NK-92 (cell line): Measurements from ENCODE around the gene AGMO.

Experiments used
- DNase-seq: peaks from one replicate; lab custom pipeline; 2025; ENCODE audit not compliant: unreplicated experiment; lab: John Stamatoyannopoulos, UW

Gene AGMO

DNA sequence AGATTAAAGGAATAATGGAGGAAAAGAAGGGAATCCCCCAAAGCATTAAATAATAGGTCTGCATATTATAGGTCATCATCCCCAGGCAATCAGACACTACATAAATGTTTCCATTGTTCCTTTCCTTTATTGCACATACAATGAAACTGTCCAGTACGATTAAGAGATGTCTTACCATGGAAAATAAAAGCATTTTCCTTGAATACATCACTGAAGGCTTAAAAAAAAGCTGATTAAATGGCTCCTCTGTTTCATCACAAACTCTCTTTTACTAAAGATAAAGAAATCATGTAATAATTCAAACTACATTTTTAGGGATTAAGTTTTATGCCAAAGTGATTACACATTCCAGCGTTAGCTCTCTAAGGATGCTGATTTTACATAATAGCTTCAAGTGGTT is 316.0 kb downstream of the AGMO start:
- DNase-seq = no peak

GRCh38 chr7:15239801-15240200 is 322.0 kb downstream of the AGMO start:
- no peak for DNase-seq

GRCh38 chr7:15236952-15237351 is 324.9 kb downstream of the AGMO start:
- DNase-seq = no peak

DNA sequence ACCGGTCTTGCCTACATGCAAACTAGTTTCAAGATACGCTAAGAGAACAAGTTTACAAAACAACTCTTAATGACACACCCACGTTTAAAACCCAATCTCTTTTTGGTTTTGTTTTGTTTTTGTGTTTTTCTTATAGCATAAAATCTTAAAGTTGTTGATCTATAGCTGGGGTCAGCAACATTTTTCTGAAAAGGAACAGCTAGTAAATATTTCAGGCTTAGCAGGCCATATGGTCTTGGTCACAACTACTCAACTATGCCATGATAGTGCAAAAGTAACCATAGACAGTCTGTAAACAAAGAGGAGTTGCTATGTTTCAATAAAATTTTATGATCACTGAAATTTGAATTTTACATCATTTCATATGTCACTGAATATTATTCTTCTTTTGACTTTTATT is 327.4 kb downstream of the AGMO start:
- no peak for DNase-seq

DNA sequence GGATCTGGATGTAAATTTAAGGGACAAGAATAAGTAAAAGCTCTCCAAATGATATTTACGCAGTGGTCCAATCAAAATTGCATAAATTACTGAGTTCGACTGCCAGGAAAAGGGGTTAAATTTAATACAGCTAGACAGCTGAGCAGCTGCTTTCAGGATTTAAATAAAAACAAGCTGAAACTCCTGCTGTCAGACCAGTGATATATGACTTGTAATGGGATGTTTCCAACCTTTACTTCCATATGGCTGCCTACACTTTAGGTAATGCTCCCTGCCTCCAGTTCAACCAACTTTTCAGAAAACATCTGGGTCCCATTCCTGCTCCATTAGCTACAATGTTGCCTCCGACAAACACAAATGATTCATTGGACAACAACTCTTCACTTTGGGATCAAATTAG is 333.0 kb downstream of the AGMO start:
- no peak for DNase-seq

DNA sequence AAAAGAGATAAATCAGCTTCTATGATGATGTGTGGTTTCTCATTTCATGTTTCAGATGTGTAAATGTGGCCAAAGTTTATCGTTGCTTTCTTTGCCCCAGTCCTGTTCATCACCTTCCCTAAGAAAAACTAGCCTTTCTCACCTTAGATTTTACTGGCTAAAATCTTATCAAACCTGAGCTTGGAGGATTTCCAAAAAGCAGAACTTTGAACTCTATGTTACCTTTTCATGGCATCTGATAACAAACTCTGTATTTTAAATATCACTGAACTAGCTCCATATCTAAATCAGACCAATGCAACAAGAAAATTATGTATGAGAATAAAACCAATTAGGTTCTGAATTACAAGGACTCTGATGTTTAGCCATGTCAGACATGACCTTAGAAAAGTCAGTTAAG is 335.8 kb downstream of the AGMO start:
- DNase-seq = no peak

GRCh38 chr7:15219758-15220157 is 342.1 kb downstream of the AGMO start:
- no peak for DNase-seq

- no peak for DNase-seq
These were observed 343.6 kb downstream of the AGMO start for GRCh38 chr7:15218261-15218660.

GRCh38 chr7:15215616-15216015 is 346.2 kb downstream of the AGMO start:
- no peak for DNase-seq

- DNase-seq = no peak
These were observed 346.8 kb downstream of the AGMO start for GRCh38 chr7:15214976-15215375.

GRCh38 chr7:15213093-15213492 is 348.7 kb downstream of the AGMO start:
- no peak for DNase-seq

DNA sequence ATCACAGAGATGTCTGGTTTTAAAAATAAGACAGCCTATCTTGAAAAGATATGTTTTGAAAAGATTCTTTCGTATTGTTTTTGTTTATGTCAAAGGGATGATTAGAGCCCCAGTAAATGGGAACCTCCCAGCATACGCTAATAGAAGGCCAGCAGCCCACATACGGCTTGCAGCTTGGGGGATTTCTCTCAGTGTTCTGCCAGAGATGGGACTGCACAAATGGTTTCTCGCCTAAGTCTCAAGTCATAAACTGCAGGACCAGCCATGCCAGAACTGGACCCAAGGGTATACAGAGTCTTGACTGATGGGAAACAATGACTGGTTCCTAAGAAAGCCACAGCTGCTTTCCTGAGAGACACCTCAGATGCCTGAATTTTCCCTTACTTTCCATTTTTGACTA is 352.4 kb downstream of the AGMO start:
- DNase-seq = no peak

GRCh38 chr7:15204421-15204820 is 357.4 kb downstream of the AGMO start:
- no peak for DNase-seq

GRCh38 chr7:15199482-15199881 is 362.3 kb downstream of the AGMO start:
- no peak for DNase-seq

DNA sequence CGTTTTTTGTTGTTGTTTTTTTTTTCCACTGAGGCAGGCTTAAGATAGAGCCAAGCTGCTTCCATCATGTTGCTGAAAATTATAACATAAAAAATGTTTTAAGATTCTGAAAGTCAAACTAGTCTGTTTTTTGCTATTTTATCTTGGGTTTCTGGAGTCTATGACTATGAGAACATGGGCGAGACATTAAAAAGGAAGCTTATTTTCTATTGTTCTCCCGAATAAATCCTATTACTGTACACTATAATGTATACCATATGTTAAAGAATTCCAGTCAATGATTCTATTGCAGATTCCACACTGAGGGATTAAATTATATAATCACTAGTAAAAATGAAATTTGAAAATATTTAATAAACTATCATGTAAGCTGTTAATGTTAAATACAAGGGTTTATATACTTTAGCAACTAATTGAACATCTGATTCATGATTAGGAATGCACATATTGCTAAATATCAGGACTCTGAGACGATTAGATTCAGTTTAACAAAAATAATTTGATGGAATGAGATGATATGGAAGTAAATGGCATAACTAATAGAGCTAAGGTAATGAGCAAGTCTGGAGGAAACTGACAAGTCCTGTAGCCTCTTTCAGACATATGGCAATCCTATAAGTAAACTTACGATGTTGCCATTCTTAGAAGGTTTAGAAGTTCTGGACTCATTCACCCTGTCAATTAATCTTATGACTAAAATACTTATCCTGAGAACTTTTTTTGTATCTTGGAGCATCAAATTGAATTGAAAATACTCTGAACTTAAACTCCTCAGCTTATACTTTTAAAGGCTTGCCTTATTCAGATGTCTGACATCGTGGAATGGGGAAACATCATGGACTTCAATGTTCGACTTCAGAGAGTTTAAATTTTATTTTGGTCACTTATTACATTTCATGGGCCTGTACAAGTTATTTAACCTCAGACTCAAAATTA is 364.5 kb downstream of the AGMO start:
- no peak for DNase-seq

GRCh38 chr7:15178065-15178464 is 383.8 kb downstream of the AGMO start:
- DNase-seq = no peak

DNA sequence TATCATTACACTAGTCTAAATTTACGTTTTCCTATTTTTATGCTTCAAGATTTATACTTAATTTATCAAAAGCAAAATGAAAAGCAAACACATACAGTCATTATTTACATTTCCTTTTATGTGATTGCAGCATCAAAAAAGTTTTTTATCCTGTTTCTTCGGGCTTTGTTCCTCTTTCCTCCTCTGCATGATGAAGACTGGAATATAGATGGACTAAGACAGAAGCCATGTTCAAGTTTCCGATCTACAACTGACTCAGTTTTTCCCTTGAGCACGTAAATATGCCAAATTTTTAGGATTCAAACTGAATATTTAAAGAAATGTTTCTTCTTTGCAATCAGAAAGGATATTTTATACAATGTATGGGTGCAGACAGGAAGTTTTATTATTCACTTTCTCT is 385.7 kb downstream of the AGMO start:
- DNase-seq = no peak

- DNase-seq = no peak
These were observed 386.7 kb downstream of the AGMO start for GRCh38 chr7:15175152-15175551.

GRCh38 chr7:15174485-15174884 is 387.3 kb downstream of the AGMO start:
- no peak for DNase-seq

DNA sequence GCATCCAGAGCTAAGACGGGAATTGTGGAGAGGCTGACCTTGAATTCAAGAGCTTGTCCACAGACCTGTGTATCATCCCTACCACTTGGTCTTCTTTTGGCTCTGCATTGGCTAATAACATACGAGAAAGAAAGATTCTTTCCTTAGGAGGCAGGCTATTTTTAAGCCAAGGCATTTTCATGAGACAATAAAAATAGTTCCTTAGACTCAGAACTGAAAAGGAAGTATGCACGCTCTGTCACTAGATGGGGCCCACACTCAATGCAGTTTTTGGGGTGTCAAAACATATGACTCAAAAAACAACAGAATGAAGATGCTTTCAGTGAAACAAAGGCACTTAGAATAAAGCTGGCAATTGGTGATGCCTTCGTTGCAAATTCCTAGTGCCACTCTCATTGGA is 393.3 kb downstream of the AGMO start:
- no peak for DNase-seq

GRCh38 chr7:15167912-15168311 is 393.9 kb downstream of the AGMO start:
- no peak for DNase-seq

- no peak for DNase-seq
These were observed 395.2 kb downstream of the AGMO start for GRCh38 chr7:15166620-15167019.

GRCh38 chr7:15159261-15159660 is 402.6 kb downstream of the AGMO start:
- no peak for DNase-seq
